HS-5 (cell line): ENCODE data around the gene ZMYM3.

Experiments used
- DNase-seq: peaks from one replicate; pipeline ENCODE4 v3.0.0-alpha.2; 2012; ENCODE audit warnings: low read depth

The ZMYM3 gene

DNA sequence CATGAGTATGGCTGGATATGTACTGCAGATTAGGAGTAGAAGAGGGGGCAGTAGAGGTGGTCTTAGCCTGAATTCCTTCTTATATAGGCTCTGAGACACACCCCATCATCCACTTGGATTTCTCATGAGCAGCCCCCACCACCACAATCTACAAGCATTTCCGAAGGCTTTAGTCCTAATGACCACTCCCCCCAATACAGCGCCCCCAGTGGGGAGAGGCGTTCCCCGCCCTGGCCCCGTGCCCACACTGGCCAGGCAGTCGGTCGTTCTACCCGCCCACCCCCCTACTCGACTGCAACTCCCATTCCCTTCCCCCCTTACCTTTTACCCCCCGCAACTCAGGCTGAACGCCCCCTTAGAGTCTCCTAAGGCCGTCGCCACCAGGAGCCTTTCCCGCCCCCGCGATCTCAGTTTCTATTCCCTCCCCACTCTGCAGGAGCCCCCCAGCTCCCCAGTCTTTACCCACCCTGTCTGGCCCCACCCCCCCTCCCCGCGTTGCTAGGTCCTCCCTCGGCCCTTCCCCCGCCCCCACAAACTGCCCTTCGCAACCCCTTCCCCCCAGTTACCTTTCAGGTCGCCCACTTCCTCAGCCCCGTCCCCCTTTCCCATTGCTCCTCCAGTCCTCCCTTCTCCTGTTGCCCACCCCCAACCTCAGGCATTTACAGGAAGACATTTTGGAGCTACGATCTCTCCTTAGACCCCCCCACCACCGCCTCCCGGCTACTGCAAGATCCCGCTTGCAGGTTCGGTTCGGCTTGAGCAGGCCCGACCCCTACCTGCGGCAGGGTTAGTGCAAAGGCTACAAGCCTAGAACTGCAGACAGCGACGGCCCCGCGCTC, 468 bp downstream of the ZMYM3 start:
- DNase-seq, result no peak

DNA sequence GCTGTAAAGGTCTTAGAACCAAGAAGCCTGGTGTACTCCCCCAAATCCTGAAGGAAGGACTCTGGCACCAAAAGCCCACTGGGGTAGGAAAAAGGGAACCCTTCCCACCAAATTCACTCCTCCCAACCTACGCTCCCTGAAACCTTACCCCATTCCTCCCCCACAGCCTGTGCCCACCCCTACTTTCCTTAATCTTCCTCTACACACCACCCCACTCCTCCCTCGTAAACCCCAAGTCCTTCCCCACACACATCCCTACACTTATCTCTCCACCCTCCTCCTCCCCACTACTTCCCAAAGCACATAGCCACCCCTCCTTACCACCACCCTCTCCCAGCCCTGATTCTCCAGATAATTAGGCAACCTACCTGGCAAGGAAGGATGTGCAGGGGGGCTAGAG, 1.7 kb downstream of the ZMYM3 start:
- DNase-seq, result no peak

DNA sequence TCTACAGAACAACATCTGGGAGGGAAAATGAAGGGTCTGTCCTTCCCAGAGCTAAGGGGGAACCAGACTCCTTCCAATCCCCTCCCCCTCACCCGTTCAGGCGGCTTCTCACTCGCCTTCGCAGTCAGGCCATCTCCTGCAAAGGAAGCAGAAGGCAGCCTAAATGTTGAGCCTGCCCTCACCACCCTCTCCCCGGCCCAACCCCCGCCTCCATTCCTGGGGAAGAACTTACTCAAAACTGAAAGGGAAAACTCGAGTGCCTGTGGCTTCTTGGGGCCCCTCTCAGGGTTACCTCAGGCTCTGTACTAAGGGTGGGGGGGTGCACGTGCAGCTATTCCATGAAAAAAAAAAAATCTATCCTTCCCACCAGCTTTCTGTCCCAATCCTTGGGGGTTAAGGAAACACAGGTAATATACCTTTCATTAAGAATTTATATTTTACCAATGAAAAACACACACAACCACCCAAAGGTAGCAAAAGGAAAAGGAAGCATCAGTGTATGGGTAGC, 2.4 kb downstream of the ZMYM3 start:
- no peak for DNase-seq

DNA sequence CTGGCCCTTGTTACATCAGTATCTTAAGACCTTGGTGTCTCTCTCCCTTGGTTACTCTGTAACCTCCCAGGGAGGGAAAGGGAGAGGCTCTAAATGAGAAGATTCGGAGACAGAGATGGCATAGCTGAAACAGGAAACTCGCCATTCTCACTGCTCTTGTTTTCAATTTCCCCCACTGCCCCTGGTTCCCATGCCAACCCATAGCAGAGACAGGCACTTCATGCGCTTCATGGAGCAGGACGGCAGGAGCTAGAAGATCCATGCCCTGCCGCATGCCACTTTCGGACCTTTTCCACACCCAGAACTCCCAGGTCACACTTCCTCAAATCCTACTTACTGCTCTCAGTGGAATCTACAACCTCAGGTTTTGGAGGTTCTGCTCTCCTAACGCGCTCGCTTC, 3.1 kb downstream of the ZMYM3 start:
- DNase-seq, result no peak

DNA sequence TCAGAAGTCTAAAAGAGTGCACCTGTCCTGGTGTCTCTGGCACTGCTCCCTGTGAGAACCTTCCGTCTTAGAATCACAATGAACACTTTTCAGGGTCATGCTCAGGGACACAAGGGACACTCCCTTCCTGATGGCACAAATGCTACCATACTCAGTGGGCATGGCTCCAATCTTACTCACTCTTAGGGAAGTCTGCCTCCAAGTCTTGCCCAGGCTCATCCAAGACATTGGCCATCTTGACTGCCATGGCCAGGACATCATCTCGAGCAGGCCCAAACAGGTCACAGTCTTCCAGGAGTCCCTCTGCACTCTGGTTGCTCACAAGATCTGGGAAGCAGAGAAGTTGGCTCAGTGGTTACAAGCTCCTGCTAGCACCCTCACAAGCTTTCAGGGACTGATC, 8.8 kb downstream of the ZMYM3 start:
- DNase-seq, result no peak

DNA sequence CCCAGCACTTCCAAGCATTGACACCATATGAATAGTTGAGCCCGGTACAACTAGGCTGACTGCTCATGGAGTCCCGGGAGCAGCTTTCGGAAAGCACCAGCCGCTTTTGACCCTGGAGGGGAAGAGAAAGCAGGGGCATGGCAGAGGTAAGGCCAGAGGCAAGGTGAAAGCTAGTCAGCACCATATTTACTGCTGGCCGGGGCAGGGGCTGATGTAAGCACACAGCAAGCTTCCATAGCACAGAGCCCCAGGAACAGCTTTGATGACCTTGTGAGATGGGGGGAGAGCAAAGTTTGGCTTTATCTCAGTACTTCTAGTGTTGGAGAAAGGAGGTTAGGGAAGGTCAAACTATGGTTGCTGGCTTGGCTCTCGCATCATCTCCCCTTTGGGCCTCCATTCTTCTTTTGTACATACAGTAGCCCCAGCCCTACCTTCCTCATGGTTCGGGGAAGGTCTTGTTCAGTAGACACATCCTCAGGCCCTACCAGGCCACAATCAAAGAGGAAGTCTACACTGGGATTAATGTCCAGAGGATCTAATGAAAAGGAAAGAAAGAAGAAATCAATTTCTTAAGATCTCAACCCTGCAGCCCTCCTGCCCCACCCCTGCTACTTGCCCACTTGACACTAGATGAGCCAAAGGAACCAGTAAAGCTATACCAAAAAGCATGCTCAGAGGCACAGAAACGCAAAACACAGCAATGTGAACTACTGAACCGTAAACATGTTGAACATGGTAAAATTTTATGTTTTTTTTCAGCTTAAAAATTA, 9.4 kb downstream of the ZMYM3 start:
- no peak for DNase-seq

DNA sequence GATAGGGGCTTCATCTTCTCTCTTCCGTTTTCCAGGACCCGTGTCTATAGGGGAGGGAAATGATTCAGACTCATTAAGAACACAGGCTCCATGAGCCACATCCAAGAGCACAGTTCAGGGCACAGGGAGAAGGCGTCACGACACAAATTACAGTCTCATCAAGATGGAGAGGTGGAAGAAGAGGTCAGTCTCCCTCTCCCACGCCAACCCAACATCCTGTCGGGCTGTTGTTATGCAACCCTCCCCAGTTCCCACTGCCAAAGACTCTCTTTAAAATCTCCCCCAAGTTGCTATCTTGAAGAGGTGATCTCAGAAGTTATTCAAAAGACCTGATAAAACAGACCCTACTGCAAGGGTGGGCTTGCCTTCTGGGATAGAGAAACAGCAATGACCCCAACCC, 12.6 kb downstream of the ZMYM3 start:
- no peak for DNase-seq

DNA sequence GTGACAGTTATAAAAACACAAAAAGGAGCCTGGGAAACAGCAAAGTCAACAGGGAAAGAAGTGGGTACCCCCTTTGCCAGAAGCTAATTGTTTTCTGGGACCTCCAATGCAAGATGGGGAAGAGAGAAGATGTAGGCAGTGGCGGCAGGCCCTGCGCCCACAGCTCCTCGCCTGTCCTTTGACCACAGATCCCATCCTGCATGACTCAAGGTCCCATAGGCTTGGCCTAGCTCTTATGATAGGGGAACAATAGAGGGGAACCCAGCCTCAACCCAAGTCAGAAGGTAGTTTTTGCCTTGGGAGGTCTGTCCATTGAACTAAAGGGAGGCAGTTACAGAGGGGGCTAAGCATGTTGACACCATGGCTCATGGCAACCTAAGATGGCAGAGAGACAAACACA, 14.2 kb downstream of the ZMYM3 start:
- no peak for DNase-seq

DNA sequence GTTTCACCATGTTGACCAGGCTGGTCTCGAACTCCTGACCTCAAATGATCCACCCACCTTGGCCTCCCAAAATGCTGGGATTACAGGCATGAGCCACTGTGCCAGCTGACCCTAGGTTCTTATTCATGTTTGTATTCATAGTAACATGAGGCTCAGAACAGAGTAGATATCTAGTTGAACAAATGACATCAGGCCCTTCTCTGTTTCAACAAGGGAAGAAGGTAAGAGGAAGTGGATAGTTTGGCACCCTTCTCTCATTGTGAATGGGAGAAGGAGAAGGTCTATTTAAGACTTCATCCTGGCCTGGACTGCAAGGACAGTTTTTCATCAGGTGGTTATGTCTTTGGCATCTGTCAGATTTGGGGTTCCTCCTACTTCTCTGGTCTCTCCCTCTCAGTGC, 17.1 kb downstream of the ZMYM3 start:
- no peak for DNase-seq

DNA sequence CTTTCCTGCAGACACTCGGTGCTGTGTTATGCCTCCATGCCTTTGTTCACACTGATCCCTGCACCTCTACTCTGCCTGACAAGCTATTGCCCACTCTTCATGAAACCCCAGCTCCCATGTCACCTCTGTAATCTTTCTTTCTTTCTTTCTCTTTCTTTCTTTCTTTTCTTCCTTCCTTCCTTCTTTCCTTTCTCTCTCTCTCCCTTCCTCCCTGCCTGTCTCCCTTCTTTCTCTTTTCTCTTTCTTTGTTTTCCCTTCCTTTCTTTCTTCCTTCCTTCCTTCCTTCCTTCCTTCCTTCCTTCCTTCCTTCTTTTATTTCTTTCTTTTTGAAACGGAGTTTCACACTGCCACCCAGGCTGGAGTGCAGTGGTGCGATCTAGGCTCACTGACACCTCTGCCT, 18.5 kb downstream of the ZMYM3 start:
- no peak for DNase-seq

DNA sequence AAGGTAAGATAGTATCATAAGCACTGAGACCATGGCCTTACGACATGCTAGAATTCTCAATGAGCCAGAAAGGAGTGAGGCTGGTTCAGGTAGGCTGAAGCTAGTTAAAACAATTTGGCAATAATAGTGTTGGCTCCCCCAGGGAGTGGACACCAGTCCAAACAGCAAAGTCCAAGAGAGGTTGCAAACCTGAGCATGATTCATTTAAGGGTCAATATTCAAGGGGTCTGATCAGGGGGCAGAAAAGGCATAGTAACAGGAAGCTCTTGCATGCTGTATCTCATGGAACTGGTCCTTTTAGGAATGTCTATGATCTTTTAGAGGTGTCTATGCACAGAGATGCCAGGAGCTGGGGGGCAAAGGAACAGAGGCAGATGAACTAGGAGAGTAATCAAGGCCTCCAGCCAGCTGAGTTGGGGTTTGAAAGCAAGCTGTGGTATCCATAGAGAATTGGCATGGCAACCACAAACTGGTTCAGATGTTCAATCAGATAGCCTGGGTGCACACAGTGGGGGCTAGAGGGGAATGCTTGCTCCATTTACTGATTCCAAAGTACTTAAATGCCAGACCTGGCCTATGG, 25.8 kb downstream of the ZMYM3 start:
- DNase-seq, result no peak

DNA sequence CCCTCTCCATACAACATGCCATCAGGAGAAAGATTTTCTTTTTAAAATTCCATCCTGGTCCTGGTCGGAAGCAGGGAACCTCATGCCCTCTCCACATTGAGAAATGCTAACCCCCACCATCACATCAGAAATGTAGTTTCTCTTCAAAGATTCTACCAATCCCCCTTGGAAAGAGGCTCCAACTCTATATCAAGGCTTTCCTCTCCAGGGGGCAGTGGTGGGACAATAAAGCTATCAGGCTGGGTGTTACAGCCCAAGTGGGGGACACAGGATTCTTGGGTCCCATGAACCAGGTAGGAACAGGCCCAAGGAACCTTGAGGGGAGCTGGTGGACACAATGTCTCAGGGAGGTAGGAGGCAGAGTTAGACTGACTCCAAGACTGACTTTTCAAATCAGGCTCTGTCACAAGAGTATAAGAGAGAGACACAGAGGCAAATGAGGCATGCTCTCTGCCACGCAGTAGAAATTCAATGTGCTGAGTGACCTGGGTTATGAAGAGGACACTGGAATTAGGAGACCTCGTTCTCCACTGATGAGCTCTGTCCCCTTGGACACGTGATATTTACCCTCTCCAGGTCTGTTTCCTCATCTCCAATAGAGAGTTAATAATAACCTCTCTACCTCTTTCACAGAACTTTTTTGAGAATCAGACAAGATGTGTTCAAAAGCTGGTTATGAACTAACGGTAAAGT, 26.4 kb downstream of the ZMYM3 start:
- DNase-seq, result no peak

DNA sequence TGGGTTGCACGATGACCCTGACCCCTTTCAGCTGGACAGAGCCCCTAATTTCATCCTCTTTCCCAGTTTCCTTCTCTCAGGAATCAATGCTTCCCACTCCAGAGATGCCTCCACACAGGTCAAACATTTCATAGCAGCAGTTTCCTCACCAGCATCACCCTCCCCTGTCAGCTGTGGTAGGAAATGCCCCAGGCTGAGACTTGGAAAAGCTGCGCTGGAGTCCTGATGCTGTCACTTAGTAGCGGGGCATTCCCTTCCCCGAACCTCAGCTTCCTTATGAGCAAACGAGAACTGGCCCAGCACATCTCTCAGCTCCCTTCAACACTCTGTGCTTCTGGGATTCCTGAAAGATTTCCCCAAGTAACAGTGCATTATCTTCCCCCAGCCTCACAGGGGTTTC, 28.3 kb downstream of the ZMYM3 start:
- no peak for DNase-seq

DNA sequence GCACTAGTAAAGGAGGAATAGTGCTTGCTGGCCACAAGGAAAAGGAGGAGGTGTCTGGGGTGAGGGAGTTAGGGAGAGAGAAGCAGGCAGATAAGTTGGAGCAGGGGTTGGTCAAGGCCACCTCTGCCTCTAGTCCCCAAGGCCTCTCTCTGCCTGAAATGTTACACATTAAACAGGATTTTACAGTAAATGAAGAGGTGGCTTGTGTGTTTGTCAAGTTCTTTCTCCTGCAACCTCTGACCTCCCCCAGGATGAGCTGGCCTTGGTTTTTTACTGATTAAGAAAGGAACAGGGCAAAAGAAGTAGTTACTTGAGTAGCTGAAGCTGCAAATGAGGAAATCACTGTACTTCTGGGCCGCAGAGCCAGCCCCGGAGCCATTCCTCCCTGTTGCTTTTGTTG, 28.9 kb downstream of the ZMYM3 start:
- no peak for DNase-seq

DNA sequence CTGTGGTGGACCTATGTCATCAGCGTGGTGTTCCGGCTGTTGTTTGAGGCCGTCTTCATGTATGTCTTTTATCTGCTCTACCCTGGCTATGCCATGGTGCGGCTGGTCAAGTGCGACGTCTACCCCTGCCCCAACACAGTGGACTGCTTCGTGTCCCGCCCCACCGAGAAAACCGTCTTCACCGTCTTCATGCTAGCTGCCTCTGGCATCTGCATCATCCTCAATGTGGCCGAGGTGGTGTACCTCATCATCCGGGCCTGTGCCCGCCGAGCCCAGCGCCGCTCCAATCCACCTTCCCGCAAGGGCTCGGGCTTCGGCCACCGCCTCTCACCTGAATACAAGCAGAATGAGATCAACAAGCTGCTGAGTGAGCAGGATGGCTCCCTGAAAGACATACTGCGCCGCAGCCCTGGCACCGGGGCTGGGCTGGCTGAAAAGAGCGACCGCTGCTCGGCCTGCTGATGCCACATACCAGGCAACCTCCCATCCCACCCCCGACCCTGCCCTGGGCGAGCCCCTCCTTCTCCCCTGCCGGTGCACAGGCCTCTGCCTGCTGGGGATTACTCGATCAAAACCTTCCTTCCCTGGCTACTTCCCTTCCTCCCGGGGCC, 29.7 kb downstream of the ZMYM3 start:
- no peak for DNase-seq

DNA sequence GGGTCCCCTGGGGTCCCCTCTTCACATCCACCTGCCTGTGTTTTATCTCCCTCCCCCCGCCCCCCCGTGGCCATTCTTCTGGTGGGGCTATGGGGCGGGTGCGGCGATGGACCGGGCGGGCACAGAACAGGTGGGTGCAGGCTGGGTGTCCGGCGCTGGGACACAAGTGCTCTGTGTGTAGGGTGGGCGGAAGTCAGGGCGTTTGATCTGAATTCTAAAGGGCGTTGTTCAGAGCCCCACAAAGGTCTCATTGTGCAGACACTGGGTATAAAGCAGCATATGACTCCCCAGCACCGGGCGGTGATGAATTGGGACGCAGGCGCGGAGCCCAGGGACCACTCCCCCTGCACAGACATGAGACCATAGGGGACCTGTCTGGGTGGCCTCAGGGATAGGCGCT, 31.0 kb downstream of the ZMYM3 start, which contains the start of gene GJB1:
TSS of gene GJB1 (plus strand) at position 296 of the 400 bp plus-strand sequence. CDS start 484 bp downstream, outside the sequence.
- no peak for DNase-seq

DNA sequence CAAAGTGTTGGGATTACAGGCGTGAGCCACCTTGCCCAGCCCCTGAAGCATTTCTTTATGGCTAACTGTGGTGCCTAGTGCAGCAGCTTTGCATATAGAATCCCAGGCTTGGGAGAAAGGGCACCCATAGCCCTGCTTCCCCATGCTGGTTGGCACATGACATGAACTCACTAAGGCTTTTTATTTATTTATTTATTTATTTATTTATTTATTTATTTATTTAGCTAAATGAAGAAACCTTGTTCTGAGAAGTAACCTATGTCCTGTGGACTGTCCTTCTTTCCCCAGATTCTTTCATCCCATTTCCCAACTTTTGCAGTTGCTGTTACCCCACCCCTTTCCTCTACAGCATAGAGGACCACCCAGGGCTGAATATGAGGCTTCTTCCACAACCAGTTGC, 32.8 kb downstream of the ZMYM3 start:
- DNase-seq, result no peak

DNA sequence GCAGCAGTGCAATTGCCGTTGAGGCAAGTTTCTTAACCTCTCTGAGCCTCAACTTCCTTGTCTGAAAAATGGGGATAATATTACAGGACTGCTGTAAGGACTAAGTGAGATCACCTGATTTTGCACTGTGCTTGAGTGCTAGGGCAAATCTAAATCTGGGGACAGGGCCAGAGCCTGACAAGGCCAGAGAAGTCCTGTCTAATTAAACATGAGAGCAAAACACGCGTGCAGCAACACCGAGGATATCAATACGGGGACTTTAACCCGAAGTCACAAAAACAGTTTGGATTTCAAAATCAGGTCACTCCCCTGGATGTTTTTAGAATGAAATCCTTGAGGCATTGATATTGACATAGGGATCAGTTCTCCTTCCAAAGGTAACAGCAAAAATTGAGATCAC, 36.6 kb downstream of the ZMYM3 start:
- DNase-seq, result no peak

DNA sequence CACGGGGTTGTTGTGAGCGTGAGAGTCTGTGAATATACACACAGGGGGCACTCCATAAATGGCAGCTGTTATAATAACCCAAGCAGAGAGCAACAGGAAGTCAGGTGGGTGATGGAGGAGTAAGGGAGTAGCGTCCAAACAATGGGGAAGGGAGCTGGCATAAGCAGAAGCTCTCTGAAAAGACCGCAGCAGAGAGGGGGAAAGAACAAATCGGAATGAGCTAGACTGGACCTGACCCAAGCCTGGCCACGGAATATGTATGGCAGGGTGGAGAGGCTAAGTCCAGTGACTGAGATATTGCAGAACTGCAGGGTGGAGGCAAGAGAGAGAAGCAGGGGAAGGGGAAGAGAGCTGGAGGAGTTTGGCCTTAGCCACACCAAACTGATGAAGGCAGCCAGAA, 37.5 kb downstream of the ZMYM3 start:
- DNase-seq, result no peak

DNA sequence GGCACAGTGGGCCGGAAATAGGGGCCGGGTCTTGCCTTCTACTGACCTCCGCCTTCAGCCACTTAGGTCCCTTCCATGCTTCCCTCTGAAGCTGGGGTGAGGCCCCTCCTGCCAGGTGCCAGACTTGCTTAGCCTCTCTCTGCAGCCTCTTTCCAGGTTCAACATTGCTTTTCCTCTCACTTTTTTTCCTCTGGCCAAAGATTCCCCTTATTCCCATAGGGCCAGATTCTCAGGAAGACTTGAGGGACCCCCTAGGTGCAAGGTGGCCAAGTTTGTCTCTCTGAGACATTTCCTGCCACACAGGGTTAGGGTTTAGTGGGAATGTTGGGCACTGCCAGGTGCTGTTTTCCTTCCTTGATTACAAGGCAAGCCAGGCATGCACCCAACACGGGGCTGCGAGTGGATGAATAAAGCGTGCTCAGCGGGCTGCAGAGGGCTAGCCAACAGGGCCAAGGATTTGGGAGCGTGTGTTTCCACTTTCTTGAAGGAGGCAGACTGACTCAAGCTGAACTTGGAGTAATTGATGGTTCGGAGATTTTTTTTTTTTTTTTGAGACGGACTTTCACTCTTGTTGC, 38.5 kb downstream of the ZMYM3 start:
- no peak for DNase-seq

DNA sequence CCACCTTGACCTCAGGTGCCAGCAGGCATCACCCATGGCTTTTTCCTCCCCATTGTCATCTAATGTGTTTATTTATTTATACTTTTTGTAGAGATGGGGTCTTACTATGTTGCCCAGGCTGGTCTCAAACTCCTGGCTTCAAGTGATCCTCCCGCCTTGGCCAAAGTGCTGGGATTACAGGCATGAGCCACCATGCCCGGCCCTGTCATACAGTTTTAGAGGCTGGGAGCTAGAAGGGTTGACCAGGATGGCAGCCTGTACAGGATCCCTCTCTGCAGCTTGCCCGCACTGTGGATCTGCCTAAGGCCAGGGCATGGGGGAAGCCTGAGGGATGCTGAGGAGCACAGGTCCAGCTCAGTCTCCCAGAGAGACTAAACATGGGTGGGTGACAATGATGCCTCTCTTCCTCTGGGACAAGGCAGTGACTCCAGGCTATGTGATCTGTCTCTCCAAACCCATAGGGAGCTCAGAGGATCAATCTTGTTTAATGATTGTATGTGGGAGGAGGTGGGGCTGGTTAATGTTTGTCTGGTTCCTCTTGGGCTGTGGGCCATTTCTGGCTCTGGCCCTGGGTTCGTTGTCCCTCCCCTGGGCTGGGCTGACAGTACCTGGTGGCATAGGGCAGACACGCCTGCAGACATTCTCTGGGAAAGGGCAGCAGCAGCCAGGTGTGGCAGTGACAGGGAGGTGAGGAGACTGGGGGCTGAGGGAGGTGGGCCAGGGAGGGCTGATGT, 39.2 kb downstream of the ZMYM3 start:
- no peak for DNase-seq
